ENCODE results near the gene ANKRD12. TPM values are rescaled to one million over a fixed set of nuclear protein-coding genes. Genes with fewer than 3 reads are reported as not detected.

The ANKRD12 gene
- total RNA-seq, 2 donors from 2014 or later, result 22.3 to 32.3 TPM

DNA sequence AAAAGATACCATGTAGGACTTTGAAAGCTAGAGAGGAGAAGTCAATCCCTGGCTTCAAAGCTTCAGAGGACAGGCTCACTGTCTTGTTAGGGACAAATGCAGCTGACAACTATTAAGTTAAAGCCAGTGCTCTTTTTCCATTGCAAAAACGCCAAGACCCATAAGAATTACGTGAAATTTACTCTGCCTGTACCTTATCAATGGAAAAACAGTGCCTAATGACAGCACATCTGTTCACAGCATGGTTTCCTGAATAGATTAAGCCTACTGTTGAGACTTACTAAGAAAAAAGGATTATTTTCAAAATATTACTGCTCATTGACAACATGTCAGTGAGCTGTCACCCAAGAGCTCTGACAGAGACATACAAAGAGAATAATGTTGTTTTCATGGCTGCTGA, 52.9 kb downstream of the ANKRD12 start:
- TF ChIP-seq, protein P1, sequence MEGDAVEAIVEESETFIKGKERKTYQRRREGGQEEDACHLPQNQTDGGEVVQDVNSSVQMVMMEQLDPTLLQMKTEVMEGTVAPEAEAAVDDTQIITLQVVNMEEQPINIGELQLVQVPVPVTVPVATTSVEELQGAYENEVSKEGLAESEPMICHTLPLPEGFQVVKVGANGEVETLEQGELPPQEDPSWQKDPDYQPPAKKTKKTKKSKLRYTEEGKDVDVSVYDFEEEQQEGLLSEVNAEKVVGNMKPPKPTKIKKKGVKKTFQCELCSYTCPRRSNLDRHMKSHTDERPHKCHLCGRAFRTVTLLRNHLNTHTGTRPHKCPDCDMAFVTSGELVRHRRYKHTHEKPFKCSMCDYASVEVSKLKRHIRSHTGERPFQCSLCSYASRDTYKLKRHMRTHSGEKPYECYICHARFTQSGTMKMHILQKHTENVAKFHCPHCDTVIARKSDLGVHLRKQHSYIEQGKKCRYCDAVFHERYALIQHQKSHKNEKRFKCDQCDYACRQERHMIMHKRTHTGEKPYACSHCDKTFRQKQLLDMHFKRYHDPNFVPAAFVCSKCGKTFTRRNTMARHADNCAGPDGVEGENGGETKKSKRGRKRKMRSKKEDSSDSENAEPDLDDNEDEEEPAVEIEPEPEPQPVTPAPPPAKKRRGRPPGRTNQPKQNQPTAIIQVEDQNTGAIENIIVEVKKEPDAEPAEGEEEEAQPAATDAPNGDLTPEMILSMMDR (IDR thresholded peaks at IDR 0.05), result no peak
- H3K27me3 ChIP-seq, result no peaks in the 10 kb centered on the region
- no peak for DNase-seq (ENCODE audit: low spot score)
- no peak overlapping the region for H3K27ac ChIP-seq
- peaks cover 0 to 12% of the 10 kb centered on the region in 2 donors for H3K4me1 ChIP-seq
- H3K4me3 ChIP-seq, result no peak overlapping the region
- no peaks in the 10 kb centered on the region for H3K9me3 ChIP-seq
- H3K36me3 ChIP-seq, result peaks cover under 1% of the 10 kb centered on the region

DNA sequence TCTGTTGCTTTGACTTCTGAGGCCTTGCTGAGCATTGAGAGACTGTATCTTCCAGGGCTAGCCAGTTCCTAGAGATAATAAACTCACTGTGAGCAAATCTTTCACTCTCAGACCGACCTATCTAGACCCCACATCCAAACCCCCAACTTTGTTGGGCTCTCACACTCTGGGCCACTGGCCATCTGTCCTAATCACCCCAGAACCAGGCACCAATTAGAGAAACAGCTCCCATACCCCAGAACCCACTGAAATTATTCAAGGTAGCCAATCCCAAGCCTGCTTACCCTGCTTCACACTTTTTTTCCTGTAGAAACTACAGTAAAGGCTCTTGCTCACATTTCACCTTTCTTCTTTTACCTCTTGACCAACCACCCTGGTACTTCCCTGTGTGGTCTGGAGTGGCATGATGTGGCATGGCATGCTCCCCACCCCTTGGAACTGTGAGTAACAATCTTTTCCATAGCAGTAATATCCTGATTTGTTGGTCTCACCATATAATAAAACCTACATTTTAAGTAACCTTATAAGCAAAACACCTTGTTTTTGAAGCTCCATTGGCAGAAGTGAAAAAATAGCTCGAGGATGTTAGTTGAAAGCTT, 55.2 kb downstream of the ANKRD12 start:
- Histone ChIP-seq H3K36me3 (peaks cover 3% of the 10 kb centered on the region), H3K9me3 (no peaks in the 10 kb centered on the region), H3K4me1 (peaks cover 0 to 12% of the 10 kb centered on the region in 2 donors), H3K4me3 (no peak overlapping the region), H3K27me3 (no peaks in the 10 kb centered on the region), H3K27ac (no peak overlapping the region)
- DNase-seq (ENCODE audit: low spot score), result no peak
- TF ChIP-seq, protein P1 (IDR thresholded peaks at IDR 0.05), result no peak

DNA sequence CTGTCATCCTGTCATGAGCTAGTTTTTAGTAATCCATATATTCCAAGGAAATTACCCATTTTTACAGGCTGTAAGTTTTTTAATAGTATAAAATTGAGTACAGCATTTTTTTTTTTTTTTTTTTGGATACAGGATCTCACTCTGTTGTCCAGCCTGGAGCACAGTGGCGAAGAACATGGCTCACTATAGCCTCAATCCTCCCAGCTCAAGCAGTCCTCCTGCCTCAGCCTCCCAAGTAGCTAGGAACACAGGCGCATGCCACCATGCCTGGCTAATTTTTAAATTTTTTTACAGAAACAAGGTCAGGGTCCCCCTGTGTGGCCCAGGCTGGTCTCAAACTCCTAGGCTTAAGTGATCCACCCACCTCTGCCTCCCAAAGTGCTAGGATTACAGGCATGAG, 56.5 kb downstream of the ANKRD12 start:
- Histone ChIP-seq H3K4me3 (no peak overlapping the region), H3K4me1 (peaks cover 0 to 12% of the 10 kb centered on the region in 2 donors), H3K9me3 (no peaks in the 10 kb centered on the region), H3K27ac (no peak overlapping the region), H3K27me3 (no peaks in the 10 kb centered on the region), H3K36me3 (peaks cover 3% of the 10 kb centered on the region)
- TF ChIP-seq, protein P1 (IDR thresholded peaks at IDR 0.05), result no peak
- DNase-seq (ENCODE audit: low spot score), result no peak

DNA sequence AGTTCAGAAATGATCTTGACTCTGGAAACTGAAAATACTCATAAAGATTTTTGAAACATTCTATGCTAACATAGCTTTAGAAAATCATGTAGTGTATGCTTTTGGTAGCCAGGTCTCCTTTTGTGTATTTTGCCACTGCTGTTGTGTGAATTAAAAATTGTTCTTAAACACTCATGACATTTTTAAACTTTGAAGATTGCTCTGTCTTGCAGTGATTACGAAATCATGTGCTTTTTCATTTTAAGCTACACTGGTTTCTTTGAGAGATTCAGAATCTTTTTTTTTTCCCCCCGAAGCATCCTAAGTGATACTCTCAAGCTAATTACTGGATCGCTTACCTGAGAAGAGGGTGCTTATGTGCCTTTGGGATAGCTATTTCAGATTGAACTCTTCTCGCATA, 60.0 kb downstream of the ANKRD12 start:
- DNase-seq (ENCODE audit: low spot score), result no peak

DNA sequence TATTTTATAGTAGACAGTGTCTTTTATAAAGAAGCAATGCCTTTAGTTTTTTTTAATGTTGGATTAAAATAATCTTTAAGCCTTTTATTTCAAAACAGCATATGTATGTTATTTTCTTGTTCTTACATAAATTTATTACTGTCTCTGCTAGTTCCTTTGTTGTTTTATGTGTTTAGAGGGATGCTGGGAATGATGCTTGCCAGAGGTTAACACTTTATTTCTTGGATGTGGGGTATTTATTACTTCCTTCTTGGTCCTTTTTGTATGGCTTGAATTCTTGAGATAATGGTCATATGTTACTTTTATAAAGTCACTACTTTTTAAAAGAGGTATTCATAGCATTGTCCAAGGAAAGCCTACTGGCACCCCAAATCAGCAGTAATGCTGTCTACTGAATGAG, 63.1 kb downstream of the ANKRD12 start:
- no peak overlapping the region for H3K4me3 ChIP-seq
- H3K36me3 ChIP-seq, result peaks cover 3% of the 10 kb centered on the region
- H3K27ac ChIP-seq, result no peak overlapping the region
- no peak for DNase-seq (ENCODE audit: low spot score)
- H3K27me3 ChIP-seq, result no peaks in the 10 kb centered on the region
- H3K4me1 ChIP-seq, result no peaks in the 10 kb centered on the region
- H3K9me3 ChIP-seq, result no peaks in the 10 kb centered on the region
- TF ChIP-seq, protein P1 (IDR thresholded peaks at IDR 0.05), result no peak

More for the DNA sequence above, 60.0 kb downstream of the ANKRD12 start:
- Histone ChIP-seq H3K36me3 (peaks cover 3% of the 10 kb centered on the region), H3K4me3 (no peak overlapping the region), H3K27me3 (no peaks in the 10 kb centered on the region), H3K27ac (no peak overlapping the region), H3K9me3 (no peaks in the 10 kb centered on the region), H3K4me1 (no peaks in the 10 kb centered on the region)
- TF ChIP-seq, protein P1 (IDR thresholded peaks at IDR 0.05), result no peak

DNA sequence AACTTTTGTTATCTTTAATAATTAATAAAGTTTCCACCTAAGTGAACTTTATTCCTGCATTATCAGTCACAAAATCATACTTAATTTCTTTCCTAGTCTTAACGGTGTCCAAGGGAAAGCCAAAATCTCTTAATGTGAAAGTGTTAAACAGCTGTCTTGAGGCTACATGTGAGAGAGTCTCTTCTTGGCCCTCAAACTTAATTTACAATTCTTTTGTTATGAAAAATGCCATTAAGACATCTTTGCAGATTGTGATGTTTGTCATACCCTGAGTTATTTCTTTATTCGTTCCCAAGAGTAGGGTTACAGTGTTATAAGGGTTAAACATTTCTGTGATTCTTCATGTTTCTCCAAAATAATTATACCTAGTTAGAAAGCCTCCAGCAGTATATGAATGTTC, 64.6 kb downstream of the ANKRD12 start:
- Histone ChIP-seq H3K9me3 (no peaks in the 10 kb centered on the region), H3K4me1 (no peaks in the 10 kb centered on the region), H3K36me3 (no peaks in the 10 kb centered on the region), H3K4me3 (no peak overlapping the region), H3K27me3 (no peaks in the 10 kb centered on the region), H3K27ac (no peak overlapping the region)
- no peak for DNase-seq (ENCODE audit: low spot score)
- TF ChIP-seq, protein P1 (IDR thresholded peaks at IDR 0.05), result no peak

All from right atrium auricular region (tissue), 2 donors.